GM12874 (cell line): ENCODE measurements around the gene C1QTNF7.

Source experiments
- TF ChIP-seq, protein P1 (sequence below): IDR thresholded peaks from 2 replicates; pipeline ENCODE4 v1.5.1; 2011; ENCODE audit warnings: low read depth, mild to moderate bottlenecking, control low read depth, low read length, moderate library complexity; ENCODE audit not compliant: insufficient read depth

Gene C1QTNF7

GRCh38 chr4:15392053-15392805 is 35.6 kb upstream of the C1QTNF7 start:
- TF ChIP-seq, protein P1, sequence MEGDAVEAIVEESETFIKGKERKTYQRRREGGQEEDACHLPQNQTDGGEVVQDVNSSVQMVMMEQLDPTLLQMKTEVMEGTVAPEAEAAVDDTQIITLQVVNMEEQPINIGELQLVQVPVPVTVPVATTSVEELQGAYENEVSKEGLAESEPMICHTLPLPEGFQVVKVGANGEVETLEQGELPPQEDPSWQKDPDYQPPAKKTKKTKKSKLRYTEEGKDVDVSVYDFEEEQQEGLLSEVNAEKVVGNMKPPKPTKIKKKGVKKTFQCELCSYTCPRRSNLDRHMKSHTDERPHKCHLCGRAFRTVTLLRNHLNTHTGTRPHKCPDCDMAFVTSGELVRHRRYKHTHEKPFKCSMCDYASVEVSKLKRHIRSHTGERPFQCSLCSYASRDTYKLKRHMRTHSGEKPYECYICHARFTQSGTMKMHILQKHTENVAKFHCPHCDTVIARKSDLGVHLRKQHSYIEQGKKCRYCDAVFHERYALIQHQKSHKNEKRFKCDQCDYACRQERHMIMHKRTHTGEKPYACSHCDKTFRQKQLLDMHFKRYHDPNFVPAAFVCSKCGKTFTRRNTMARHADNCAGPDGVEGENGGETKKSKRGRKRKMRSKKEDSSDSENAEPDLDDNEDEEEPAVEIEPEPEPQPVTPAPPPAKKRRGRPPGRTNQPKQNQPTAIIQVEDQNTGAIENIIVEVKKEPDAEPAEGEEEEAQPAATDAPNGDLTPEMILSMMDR: no peak

DNA sequence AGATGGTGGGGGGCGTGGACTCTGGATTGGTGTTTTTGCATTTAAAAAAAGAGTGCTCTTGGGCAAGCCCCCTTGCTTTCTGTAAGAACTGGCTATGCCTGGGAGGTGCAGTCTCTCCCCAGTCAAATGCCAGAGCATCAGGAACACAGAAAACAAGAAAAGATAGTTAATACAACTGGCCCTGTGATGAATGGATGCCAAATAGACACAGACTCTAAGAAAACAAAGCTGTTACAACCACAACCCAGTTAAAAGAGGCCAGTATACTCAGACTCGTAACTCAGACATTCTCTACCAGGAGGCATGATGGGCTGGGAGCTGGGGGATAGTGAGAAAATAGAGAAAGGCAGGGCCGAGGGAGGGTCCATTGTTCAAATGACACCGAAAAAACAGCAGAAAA is 32.5 kb upstream of the C1QTNF7 start:
- TF ChIP-seq, protein P1: no peak

DNA sequence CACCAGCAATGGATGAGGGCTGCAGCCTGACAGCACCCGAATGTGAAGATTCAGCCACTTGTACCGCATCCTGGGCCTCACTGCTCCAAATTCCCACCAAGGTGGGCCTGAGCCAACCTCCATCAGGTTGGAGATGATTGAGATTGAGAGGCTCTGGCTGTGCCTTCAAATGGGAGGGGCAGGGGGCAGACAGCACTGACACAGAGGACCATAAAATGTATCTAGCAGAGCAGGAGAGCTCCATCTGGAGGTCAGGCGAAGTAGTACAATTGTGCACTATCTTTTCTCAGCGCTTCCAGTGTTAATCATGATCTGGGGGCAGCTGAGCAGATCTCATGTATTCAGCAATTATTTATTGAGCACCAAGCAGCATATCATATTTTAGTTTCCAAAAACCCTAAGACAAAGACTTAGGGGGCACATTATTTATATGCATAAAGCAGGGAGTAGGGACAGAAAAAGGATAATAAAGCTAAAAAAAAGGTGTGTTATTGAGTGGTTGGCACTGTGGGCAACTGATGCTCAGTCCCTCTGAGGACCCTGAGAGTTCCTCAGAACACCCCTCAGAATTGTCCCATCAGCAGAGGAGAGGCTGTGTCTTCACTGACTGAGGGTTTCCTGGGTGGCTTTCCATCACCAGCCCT is 31.6 kb upstream of the C1QTNF7 start:
- TF ChIP-seq, protein P1: peak; percentile 75

- TF ChIP-seq, protein P1: no peak
Measured at GRCh38 chr4:15398001-15398400, 29.8 kb upstream of the C1QTNF7 start.

DNA sequence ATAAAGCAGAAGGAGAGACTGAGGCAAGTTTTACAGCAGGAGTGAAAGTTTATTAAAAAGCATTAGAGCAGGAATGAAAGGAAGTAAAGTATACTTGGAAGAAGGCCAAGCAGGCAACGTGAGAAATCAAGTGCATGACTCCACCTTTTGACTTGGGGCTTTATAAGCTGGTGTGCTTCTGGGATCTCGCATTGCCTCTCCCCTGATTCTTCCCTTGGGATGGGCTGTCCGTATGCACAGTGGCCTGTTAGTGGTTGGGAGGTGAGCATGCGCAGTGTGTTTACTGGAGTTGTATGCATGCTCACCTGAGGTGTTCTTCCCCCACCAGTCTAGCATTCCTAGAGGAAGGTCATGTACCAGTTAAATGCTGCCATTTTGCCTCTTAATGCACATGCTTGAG is 29.1 kb upstream of the C1QTNF7 start:
- TF ChIP-seq, protein P1: no peak

GRCh38 chr4:15400226-15400625 is 27.6 kb upstream of the C1QTNF7 start:
- TF ChIP-seq, protein P1: no peak

DNA sequence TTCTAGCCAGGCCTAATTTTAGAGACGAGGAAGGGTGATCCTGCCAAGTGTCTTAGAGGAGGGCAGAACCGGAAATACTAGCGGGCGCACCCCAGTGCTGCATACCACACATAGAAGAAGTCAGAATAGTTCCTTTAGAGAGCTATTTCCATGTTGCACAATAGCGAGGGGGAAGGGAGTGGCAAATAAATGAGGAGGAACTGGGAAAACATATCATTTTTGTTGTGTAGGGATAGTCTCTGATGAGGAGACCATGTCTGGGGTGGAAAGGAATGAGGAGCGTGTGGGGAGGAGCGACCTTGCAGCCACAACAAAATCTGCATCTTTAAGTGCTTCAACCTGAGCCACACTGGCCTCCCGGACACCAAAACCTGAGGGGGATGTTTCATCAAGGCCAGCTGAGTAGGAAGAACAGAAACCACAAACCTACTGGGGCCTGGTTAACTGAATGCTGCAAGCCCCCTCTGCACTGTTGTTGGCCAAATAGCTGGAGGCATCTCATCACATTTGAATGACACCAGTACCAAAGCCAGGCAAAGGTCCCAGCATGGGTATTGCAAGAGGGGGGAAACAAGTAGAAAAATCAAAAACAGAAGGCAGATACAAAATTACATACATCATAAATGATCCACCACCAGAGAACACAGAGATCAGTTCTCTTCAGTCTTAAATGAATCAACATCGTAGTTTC is 26.7 kb upstream of the C1QTNF7 start:
- TF ChIP-seq, protein P1: no peak
